ENCODE results near the gene EPB41L4B. TPM values are rescaled to one million over a fixed set of nuclear protein-coding genes. Genes with fewer than 3 reads are reported as not detected.
A peak's percentile ranks its signal among the peaks of the same experiment; 100 is the strongest.

Gene EPB41L4B
- total and polyA plus RNA-seq, 2 of the 13 experiments (the other 11 are each of a cell fraction or from before 2014, with no cell fraction given): 17.6 to 22.1 TPM

DNA sequence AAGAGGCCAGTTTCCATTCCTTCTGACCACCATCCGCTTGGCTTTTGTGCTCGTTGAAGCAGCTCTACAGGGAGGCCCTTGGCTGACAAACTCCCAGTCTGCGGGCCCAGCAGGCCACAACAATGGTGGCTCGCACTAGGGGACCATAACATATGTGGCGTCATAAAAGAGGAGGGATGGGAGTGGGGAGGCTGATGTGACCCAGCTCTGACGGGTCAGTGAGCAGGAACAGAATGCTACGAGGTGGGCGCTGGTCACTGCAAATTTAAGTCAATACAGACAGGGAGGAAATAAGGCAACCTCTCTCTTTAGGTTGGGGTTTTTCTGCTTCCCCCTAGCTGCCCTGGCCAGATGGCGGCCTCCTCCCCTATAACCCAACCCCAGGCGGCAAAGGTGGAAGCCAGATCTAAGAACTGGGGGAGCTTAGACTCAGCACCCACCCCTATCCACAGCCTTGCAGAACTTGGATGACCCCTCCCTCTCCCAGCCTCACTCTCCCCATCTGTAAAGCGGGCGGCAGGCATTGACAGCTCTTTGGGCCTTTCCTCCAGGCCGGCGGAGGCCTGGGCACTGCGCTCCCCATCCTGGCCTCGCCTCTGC, 154.6 kb downstream of the EPB41L4B start:
- H3K36me3 ChIP-seq (replicated peaks in 1 of 2; ENCODE audit: control insufficient read depth in 1 of 2, insufficient read depth in 2 of 2, low read length in 2 of 2): no peaks in the 10 kb centered on the region
- intact Hi-C loops (cut with micrococcal nuclease; ENCODE audit: unreplicated experiment): no loop called here
- no TSS peak for BruUV-seq (replicated peaks)
- POLR2A ChIA-PET: no interaction called here
- no peaks in the 10 kb centered on the region for H4K20me1 ChIP-seq (ENCODE audit: insufficient read depth, low read length)
- 73% methylated on average over 13 of the region's 16 CpGs for WGBS (ENCODE audit: low lambda C conversion rate)
- H3K4me3 ChIP-seq (replicated peaks in 1 of 3; ENCODE audit: insufficient read depth in 1 of 3, low read depth in 2 of 3, low read length in 3 of 3): no peak overlapping the region
- TF ChIP-seq RBM22 (optimal IDR thresholded peaks at IDR 0.05; ENCODE audit: low read length): no peak
- TF ChIP-seq ZNF629 (CRISPR knock-in tag; conservative IDR thresholded peaks at IDR 0.05): peak; percentile 37; the same call in 1 of the 2 replicates
- no peak for TF ChIP-seq SNRNP70 (IDR thresholded peaks at IDR 0.05; ENCODE audit: low read depth, low read length)
- no peaks in the 10 kb centered on the region for H3K27me3 ChIP-seq (ENCODE audit: control insufficient read depth in 1 of 2, insufficient read depth in 2 of 2, low read length in 2 of 2)
- H3K9me3 ChIP-seq (ENCODE audit: low read length): no peaks in the 10 kb centered on the region
- CTCF ChIA-PET (ENCODE audit: low intra/inter-chr PET ratio, low total read pairs): no interaction called here
- no peak overlapping the region for H2AFZ ChIP-seq (ENCODE audit: low read length)
- H3K79me2 ChIP-seq (ENCODE audit: insufficient read depth, low read length): no peaks in the 10 kb centered on the region
- DNase-seq (ENCODE audit: low spot score): no peak
- ATAC-seq: no peak; the same call in 2 of the 3 replicates
- in situ Hi-C loops (cut with HindIII; ENCODE audit: extremely low pct_ligation_motif_present, low pct_unique_long_range_greater_than_20kb): no loop called here
- FAIRE-seq: no peak
- no peak overlapping the region for H3K9ac ChIP-seq (ENCODE audit: insufficient read depth, low read depth, low read length)
- no peak overlapping the region for H3K4me2 ChIP-seq (ENCODE audit: low read depth, low read length)
- H3K4me1 ChIP-seq (ENCODE audit: insufficient read depth, low read length): peaks cover 14% of the 10 kb centered on the region
- no peak overlapping the region for H3K27ac ChIP-seq (ENCODE audit: extremely low read length, insufficient read depth, low read length)

GRCh38 chr9:109164042-109164441, 156.8 kb downstream of the EPB41L4B start:
- H4K20me1 ChIP-seq (ENCODE audit: insufficient read depth, low read length): no peaks in the 10 kb centered on the region
- POLR2A ChIA-PET: no interaction called here
- TF ChIP-seq FOSL1 (CRISPR knock-in tag; IDR thresholded peaks at IDR 0.05; ENCODE audit: borderline replicate concordance): no peak
- TF ChIP-seq JDP2 (CRISPR knock-in tag; IDR thresholded peaks at IDR 0.05; ENCODE audit: borderline replicate concordance): no peak
- no peak for TF ChIP-seq PREB (CRISPR knock-in tag; IDR thresholded peaks at IDR 0.05)
- no peak for TF ChIP-seq ZNF30 (CRISPR knock-in tag; IDR thresholded peaks at IDR 0.05)
- no peak for TF ChIP-seq FOXO1 (CRISPR knock-in tag; IDR thresholded peaks at IDR 0.05)
- H3K4me1 ChIP-seq (ENCODE audit: insufficient read depth, low read length): peaks cover 28% of the 10 kb centered on the region
- H3K4me2 ChIP-seq (ENCODE audit: low read depth, low read length): no peak overlapping the region
- 70% methylated on average over 5 of the region's 5 CpGs for WGBS (ENCODE audit: low lambda C conversion rate)
- ATAC-seq (no peak), FAIRE-seq (no peak), DNase-seq (ENCODE audit: low spot score) (no peak)
- H3K4me3 ChIP-seq (replicated peaks in 1 of 3; ENCODE audit: insufficient read depth in 1 of 3, low read depth in 2 of 3, low read length in 3 of 3): no peak overlapping the region
- no TSS peak for BruUV-seq (replicated peaks)
- intact Hi-C loops (cut with micrococcal nuclease; ENCODE audit: unreplicated experiment) (no loop called here), in situ Hi-C loops (cut with HindIII; ENCODE audit: extremely low pct_ligation_motif_present, low pct_unique_long_range_greater_than_20kb) (no loop called here)
- H3K79me2 ChIP-seq (ENCODE audit: insufficient read depth, low read length): no peaks in the 10 kb centered on the region
- no peak overlapping the region for H2AFZ ChIP-seq (ENCODE audit: low read length)
- no peaks in the 10 kb centered on the region for H3K36me3 ChIP-seq (replicated peaks in 1 of 2; ENCODE audit: control insufficient read depth in 1 of 2, insufficient read depth in 2 of 2, low read length in 2 of 2)
- H3K9me3 ChIP-seq (ENCODE audit: low read length): no peaks in the 10 kb centered on the region
- H3K9ac ChIP-seq (ENCODE audit: insufficient read depth, low read depth, low read length): no peak overlapping the region
- CTCF ChIA-PET (ENCODE audit: low intra/inter-chr PET ratio, low total read pairs): no interaction called here
- no peaks in the 10 kb centered on the region for H3K27me3 ChIP-seq (ENCODE audit: control insufficient read depth in 1 of 2, insufficient read depth in 2 of 2, low read length in 2 of 2)
- H3K27ac ChIP-seq (ENCODE audit: extremely low read length, insufficient read depth, low read length): no peak overlapping the region

Data from HepG2 (cell line).